K562 (cell line): ENCODE results near the gene CCDC116. TPM values are rescaled to one million over a fixed set of nuclear protein-coding genes. Genes with fewer than 3 reads are reported as not detected.

Experiments
- ARID3B ChIP-seq: fragments of 250-450 bp; sonication (Bioruptor Pico); IDR thresholded peaks from 2 replicates; pipeline ENCODE4 v1.4.0; 2020; ENCODE audit warnings: borderline replicate concordance
- BHLHE40 ChIP-seq: IDR thresholded peaks from 2 replicates; pipeline ENCODE4 v1.6.1; 2011; ENCODE audit warnings: low read length, improper control_type of control experiment
- CHD7 ChIP-seq: fragments of 200-600 bp; sonication (generic); IDR thresholded peaks from one replicate; pipeline ENCODE4 v1.6.1; 2012; ENCODE audit warnings: mild to moderate bottlenecking, low read depth, low read length, inconsistent platforms
- CXXC5 ChIP-seq: fragments of 250-450 bp; sonication (Bioruptor Pico); IDR thresholded peaks from 2 replicates; pipeline ENCODE4 v1.8.0; 2022; ENCODE audit warnings: inconsistent platforms, mild to moderate bottlenecking, moderate library complexity
- HCFC1 ChIP-seq: IDR thresholded peaks from 2 replicates; pipeline ENCODE4 v1.6.1; 2012; ENCODE audit warnings: low read depth, low read length, improper control_type of control experiment
- HNRNPLL ChIP-seq: fragments of 200-400 bp; formaldehyde crosslinking; IDR thresholded peaks from 2 replicates; pipeline ENCODE4 v1.6.1; 2017; ENCODE audit warnings: low read length, low read depth, mild to moderate bottlenecking; ENCODE audit not compliant: poor library complexity, severe bottlenecking
- KAT2B ChIP-seq: IDR thresholded peaks from one replicate; pipeline ENCODE4 v1.6.1; 2012; ENCODE audit warnings: low read depth, mild to moderate bottlenecking, control low read depth, inconsistent platforms, low read length, moderate library complexity
- KDM2B ChIP-seq: fragments of 250-450 bp; sonication (Bioruptor Pico); IDR thresholded peaks from 2 replicates; pipeline ENCODE4 v1.8.0; 2021; ENCODE audit warnings: mild to moderate bottlenecking, moderate library complexity
- RCOR1 ChIP-seq, 2 experiments: IDR thresholded peaks; 2 replicates each; pipeline ENCODE4 v1.6.1; 2012; ENCODE audit warnings: low read depth in 2 of 2, low read length in 2 of 2, borderline replicate concordance in 1 of 2, improper control_type of control experiment in 1 of 2
- SNIP1 ChIP-seq: fragments of 450-650 bp; IDR thresholded peaks from 2 replicates; pipeline ENCODE4 v1.7.1; 2017; ENCODE audit warnings: low read depth, mild to moderate bottlenecking
- USF2 ChIP-seq: sonication (generic); formaldehyde crosslinking; IDR thresholded peaks from 2 replicates; pipeline ENCODE4 v1.5.0; 2020; ENCODE audit warnings: missing genetic modification reagents
- ZBTB34 ChIP-seq: fragments of 250-450 bp; sonication (Bioruptor Pico); IDR thresholded peaks from 2 replicates; pipeline ENCODE4 v1.8.0; 2021; ENCODE audit warnings: mild to moderate bottlenecking, moderate library complexity
- ZNF707 ChIP-seq: fragments of 250-450 bp; sonication (Bioruptor Pico); conservative IDR thresholded peaks from 2 replicates; pipeline ENCODE4 v1.8.0; 2022; ENCODE audit warnings: inconsistent platforms, mild to moderate bottlenecking, moderate library complexity
- polyA plus RNA-seq, 8 experiments: library from polyadenylated mRNA; depleted of rRNA in 4 of 8; stranded (reverse) in 5 of 8; unstranded in 3 of 8; fragments of >200 nt; fragmentation: Nextera tagmentation in 2 of 8; fragmentation: Illumina TruSeq in 1 of 8; extraction: Ambion mirVana in 2 of 8; extraction: Trizol in 1 of 8; gene quantifications; 2 replicates each; pipeline versions ENCODE4 v1.2.1 to v1.2.3, GENCODE V29; 2011 to 2014; ENCODE audit warnings: inconsistent platforms in 1 of 8, missing spikeins in 1 of 8
- total RNA-seq, 7 experiments: library from RNA; depleted of rRNA in 6 of 7; stranded (reverse); fragments of >200 nt in 6 of 7; fragmentation: Illumina TruSeq in 2 of 7; extraction: Trizol in 2 of 7; gene quantifications; 2 replicates each; pipeline versions ENCODE4 v1.2.1 to v1.2.3, GENCODE V29; 2011 to 2021; ENCODE audit warnings: low replicate concordance in 1 of 7

Gene CCDC116
- total and polyA plus RNA-seq, 9 of the 15 experiments (the other 6 are each of a cell fraction or from before 2014, with no cell fraction given): 1.6 to 11.3 (median 4.7) TPM

- TF ChIP-seq CHD7: no peak
- TF ChIP-seq HNRNPLL: no peak
- no peak for TF ChIP-seq ZNF707 (CRISPR knock-in tag)
- TF ChIP-seq HCFC1: 0 out of 2 replicates have a peak, but pooled peaks have one; percentile 11
- no peak for TF ChIP-seq KDM2B (CRISPR knock-in tag)
- no peak for TF ChIP-seq KAT2B
- TF ChIP-seq USF2 (CRISPR knock-in tag): no peak
- TF ChIP-seq SNIP1: no peak
- TF ChIP-seq RCOR1 (IDR thresholded peaks at IDR 0.05; ENCODE audit: borderline replicate concordance in 1 of 2, low read depth in 2 of 2, low read length in 2 of 2): peak in 1 of 2 experiments; percentile 58; a peak in 1 of 4 replicates
- TF ChIP-seq ZBTB34 (CRISPR knock-in tag): no peak
- TF ChIP-seq ARID3B: no peak
- 0 out of 2 replicates have a peak, but pooled peaks have one; percentile 7 for TF ChIP-seq BHLHE40
- TF ChIP-seq CXXC5 (CRISPR knock-in tag): no peak
Measured at GRCh38 chr22:21660904-21661303, 28.3 kb downstream of the CCDC116 start (continued).
